Measurements from ENCODE around the gene RSPRY1.

RSPRY1 gene

GRCh38 chr16:57166951-57167350 lies 19.2 kb upstream of the RSPRY1 start:
- DNase-seq (ENCODE audit: low spot score) = no peak
- TF ChIP-seq CTCF (IDR thresholded peaks at IDR 0.05; ENCODE audit: extremely low read depth, missing control alignments) = no peak

- TF ChIP-seq CTCF (IDR thresholded peaks at IDR 0.05; ENCODE audit: extremely low read depth, missing control alignments) = no peak
- no peak for DNase-seq (ENCODE audit: low spot score)
Measured at GRCh38 chr16:57167538-57167937, 18.6 kb upstream of the RSPRY1 start.

GRCh38 chr16:57167953-57168352 lies 18.2 kb upstream of the RSPRY1 start:
- peak; percentile 59 for DNase-seq (ENCODE audit: low spot score)
- peak; percentile 23 for TF ChIP-seq CTCF (IDR thresholded peaks at IDR 0.05; ENCODE audit: extremely low read depth, missing control alignments)

GRCh38 chr16:57169327-57169726 lies 16.8 kb upstream of the RSPRY1 start:
- no peak for DNase-seq (ENCODE audit: low spot score)
- TF ChIP-seq CTCF (IDR thresholded peaks at IDR 0.05; ENCODE audit: extremely low read depth, missing control alignments) = no peak

- no peak for TF ChIP-seq CTCF (IDR thresholded peaks at IDR 0.05; ENCODE audit: extremely low read depth, missing control alignments)
Measured at GRCh38 chr16:57172721-57173290, 13.3 kb upstream of the RSPRY1 start.

GRCh38 chr16:57175896-57176295 lies 10.2 kb upstream of the RSPRY1 start:
- no peak for TF ChIP-seq CTCF (IDR thresholded peaks at IDR 0.05; ENCODE audit: extremely low read depth, missing control alignments)
- no peak for DNase-seq (ENCODE audit: low spot score)

More at GRCh38 chr16:57172721-57173290, 13.3 kb upstream of the RSPRY1 start:
- DNase-seq (ENCODE audit: low spot score) = no peak

GRCh38 chr16:57178196-57178595 lies 7.9 kb upstream of the RSPRY1 start:
- no peak for DNase-seq (ENCODE audit: low spot score)
- no peak for TF ChIP-seq CTCF (IDR thresholded peaks at IDR 0.05; ENCODE audit: extremely low read depth, missing control alignments)
